Astrocyte (in vitro differentiated cells and primary cell): ENCODE results near the gene TOMM40L. TPM values are rescaled to one million over a fixed set of nuclear protein-coding genes. Genes with fewer than 3 reads are reported as not detected.

Experiments
- DNase-seq: peaks from one replicate; pipeline ENCODE4 v3.0.0-alpha.2; 2010; ENCODE audit warnings: low read depth
- FAIRE-seq: peaks from 2 replicates; lab custom pipeline; 2011; peaks lifted over from hg19 to GRCh38; lab: Jason Lieb, UNC
- H2AFZ ChIP-seq: 2 replicates; pipeline ENCODE4 v1.6.0; 2012; ENCODE audit warnings: low read depth, low read length, inconsistent platforms
- H3K27ac ChIP-seq: 2 replicates; pipeline ENCODE4 v1.5.1; 2011; ENCODE audit warnings: low read depth, low read length, inconsistent platforms
- H3K27me3 ChIP-seq: 2 replicates; pipeline ENCODE4 v1.6.0; 2011; ENCODE audit warnings: low read length, inconsistent platforms; ENCODE audit not compliant: insufficient read depth
- H3K36me3 ChIP-seq: 2 replicates; pipeline ENCODE4 v1.5.1; 2011; ENCODE audit warnings: low read length, inconsistent platforms; ENCODE audit not compliant: insufficient read depth
- H3K4me1 ChIP-seq: 2 replicates; pipeline ENCODE4 v1.5.1; 2011; ENCODE audit warnings: low read length, inconsistent platforms; ENCODE audit not compliant: insufficient read depth
- H3K4me2 ChIP-seq: 2 replicates; pipeline ENCODE4 v1.6.0; 2012; ENCODE audit warnings: low read length, inconsistent platforms
- H3K4me3 ChIP-seq: 2 replicates; pipeline ENCODE4 v1.5.1; 2011; ENCODE audit warnings: low read depth, mild to moderate bottlenecking, low read length, inconsistent platforms; ENCODE audit not compliant: insufficient read depth
- H3K79me2 ChIP-seq: 2 replicates; pipeline ENCODE4 v1.6.0; 2012; ENCODE audit warnings: mild to moderate bottlenecking, low read length, inconsistent platforms; ENCODE audit not compliant: insufficient read depth
- H3K9ac ChIP-seq: 2 replicates; pipeline ENCODE4 v1.6.0; 2012; ENCODE audit warnings: mild to moderate bottlenecking, low read length, inconsistent platforms
- H3K9me3 ChIP-seq: 2 replicates; pipeline ENCODE4 v1.5.1; 2012; ENCODE audit warnings: low read depth, mild to moderate bottlenecking, low read length, inconsistent platforms; ENCODE audit not compliant: insufficient read depth
- H4K20me1 ChIP-seq: 2 replicates; pipeline ENCODE4 v1.6.0; 2012; ENCODE audit warnings: low read length, inconsistent platforms; ENCODE audit not compliant: insufficient read depth
- H3K27ac Mint-ChIP-seq: one replicate; pipeline ENCODE4 v1.8.0; 2021; ENCODE audit warnings: mild to moderate bottlenecking, mixed read lengths; ENCODE audit not compliant: unreplicated experiment
- H3K27me3 Mint-ChIP-seq: one replicate; pipeline ENCODE4 v1.8.0; 2021; ENCODE audit warnings: low read depth, mixed read lengths; ENCODE audit not compliant: unreplicated experiment
- H3K36me3 Mint-ChIP-seq: one replicate; pipeline ENCODE4 v1.8.0; 2021; ENCODE audit warnings: low read depth, mixed read lengths; ENCODE audit not compliant: unreplicated experiment
- H3K4me1 Mint-ChIP-seq: one replicate; pipeline ENCODE4 v1.8.0; 2021; ENCODE audit warnings: low read depth, mixed read lengths; ENCODE audit not compliant: unreplicated experiment
- H3K4me3 Mint-ChIP-seq: one replicate; pipeline ENCODE4 v1.8.0; 2021; ENCODE audit warnings: mild to moderate bottlenecking, moderate library complexity, mixed read lengths; ENCODE audit not compliant: unreplicated experiment
- H3K9me3 Mint-ChIP-seq: one replicate; pipeline ENCODE4 v1.8.0; 2021; ENCODE audit warnings: mild to moderate bottlenecking, mixed read lengths; ENCODE audit not compliant: unreplicated experiment
- EZH2 ChIP-seq: IDR thresholded peaks from 2 replicates; pipeline ENCODE4 v1.6.1; 2012; ENCODE audit warnings: mild to moderate bottlenecking, low read length, inconsistent platforms; ENCODE audit not compliant: insufficient read depth
- total RNA-seq: library from RNA; stranded (reverse); gene quantifications from 2 replicates; pipeline ENCODE4 v1.2.1, GENCODE V29; 2021
- TF ChIP-seq, protein P1 (sequence below): IDR thresholded peaks from 2 replicates; pipeline ENCODE4 v1.5.1; 2011; ENCODE audit warnings: low read depth, mild to moderate bottlenecking, inconsistent platforms, low read length, moderate library complexity; ENCODE audit not compliant: insufficient read depth

TOMM40L gene
- total RNA-seq, 1 donor from 2014 or later: 12.0 TPM

DNA sequence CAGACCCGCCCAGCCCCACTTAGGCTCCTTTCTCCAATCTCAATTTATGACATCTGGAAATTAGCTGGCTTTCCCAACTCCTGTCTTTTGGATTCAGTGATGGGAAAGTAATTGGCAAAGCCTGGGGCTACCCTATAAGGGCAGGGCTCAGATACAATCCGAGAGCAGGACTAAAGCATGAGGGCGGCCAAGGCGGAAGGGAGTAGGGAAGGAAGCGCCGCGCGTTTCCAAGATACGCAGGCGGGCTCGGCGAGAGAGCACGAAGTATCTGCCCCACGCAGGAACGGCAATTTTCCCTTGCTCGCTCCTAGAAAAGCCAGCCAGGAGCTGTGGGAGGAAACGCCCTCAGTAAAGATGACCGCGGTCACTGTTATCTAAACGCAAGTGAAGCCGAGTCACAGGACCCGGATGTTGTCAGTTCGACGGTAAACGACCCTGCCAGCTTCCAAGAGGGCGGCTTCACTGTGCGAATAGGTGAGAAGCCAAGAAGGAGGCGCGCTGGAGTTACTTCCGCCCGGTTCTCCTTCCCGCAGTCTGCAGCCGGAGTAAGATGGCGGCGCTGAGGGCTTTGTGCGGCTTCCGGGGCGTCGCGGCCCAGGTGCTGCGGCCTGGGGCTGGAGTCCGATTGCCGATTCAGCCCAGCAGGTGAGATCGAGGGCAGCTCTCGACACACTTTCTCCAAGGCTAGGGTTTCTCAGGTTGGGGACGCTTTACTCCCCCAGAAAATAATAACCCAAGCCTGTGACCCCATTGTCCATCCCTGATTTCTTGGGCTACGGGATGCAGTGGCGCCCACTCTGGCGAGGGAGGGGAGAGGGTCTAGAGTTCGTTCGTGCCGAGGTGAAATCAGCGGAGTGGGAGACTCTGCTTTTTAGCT is 23.8 kb upstream of the TOMM40L start, which contains the start of gene NDUFS2:
TSS of gene NDUFS2 (plus strand) at position 532 of the 877 bp plus-strand sequence. CDS start at position 551, 19 bp downstream.
- peaks cover 27% of the 10 kb centered on the region for H3K4me1 Mint-ChIP-seq
- DNase-seq (peak; percentile 98), FAIRE-seq (peak; percentile 59)
- peak within 1 kb of the TSS; percentile 94 for H3K4me3 Mint-ChIP-seq
- no peaks in the 10 kb centered on the region for H3K9me3 ChIP-seq
- H3K27ac ChIP-seq: peak within 1 kb of the TSS; percentile 90
- H3K27me3 Mint-ChIP-seq: no peaks in the 10 kb centered on the region
- TF ChIP-seq, protein P1, sequence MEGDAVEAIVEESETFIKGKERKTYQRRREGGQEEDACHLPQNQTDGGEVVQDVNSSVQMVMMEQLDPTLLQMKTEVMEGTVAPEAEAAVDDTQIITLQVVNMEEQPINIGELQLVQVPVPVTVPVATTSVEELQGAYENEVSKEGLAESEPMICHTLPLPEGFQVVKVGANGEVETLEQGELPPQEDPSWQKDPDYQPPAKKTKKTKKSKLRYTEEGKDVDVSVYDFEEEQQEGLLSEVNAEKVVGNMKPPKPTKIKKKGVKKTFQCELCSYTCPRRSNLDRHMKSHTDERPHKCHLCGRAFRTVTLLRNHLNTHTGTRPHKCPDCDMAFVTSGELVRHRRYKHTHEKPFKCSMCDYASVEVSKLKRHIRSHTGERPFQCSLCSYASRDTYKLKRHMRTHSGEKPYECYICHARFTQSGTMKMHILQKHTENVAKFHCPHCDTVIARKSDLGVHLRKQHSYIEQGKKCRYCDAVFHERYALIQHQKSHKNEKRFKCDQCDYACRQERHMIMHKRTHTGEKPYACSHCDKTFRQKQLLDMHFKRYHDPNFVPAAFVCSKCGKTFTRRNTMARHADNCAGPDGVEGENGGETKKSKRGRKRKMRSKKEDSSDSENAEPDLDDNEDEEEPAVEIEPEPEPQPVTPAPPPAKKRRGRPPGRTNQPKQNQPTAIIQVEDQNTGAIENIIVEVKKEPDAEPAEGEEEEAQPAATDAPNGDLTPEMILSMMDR: peak; percentile 30
- TF ChIP-seq EZH2: no peak
- H3K27me3 ChIP-seq: no peaks in the 10 kb centered on the region
- H3K9me3 Mint-ChIP-seq: no peaks in the 10 kb centered on the region
- peaks cover 36% of the 10 kb centered on the region for H3K4me1 ChIP-seq
- H4K20me1 ChIP-seq: peaks cover 5% of the 10 kb centered on the region
- H3K4me3 ChIP-seq: peak within 1 kb of the TSS; percentile 94
- peak within 1 kb of the TSS; percentile 87 for H3K4me2 ChIP-seq
- peaks cover 2% of the 10 kb centered on the region for H3K36me3 Mint-ChIP-seq
- H3K9ac ChIP-seq: peak within 1 kb of the TSS; percentile 92
- H3K27ac Mint-ChIP-seq: peak within 1 kb of the TSS; percentile 95
- peak within 1 kb of the TSS; percentile 83 for H2AFZ ChIP-seq
- peaks cover 18% of the 10 kb centered on the region for H3K36me3 ChIP-seq
- H3K79me2 ChIP-seq: peaks cover 31% of the 10 kb centered on the region

DNA sequence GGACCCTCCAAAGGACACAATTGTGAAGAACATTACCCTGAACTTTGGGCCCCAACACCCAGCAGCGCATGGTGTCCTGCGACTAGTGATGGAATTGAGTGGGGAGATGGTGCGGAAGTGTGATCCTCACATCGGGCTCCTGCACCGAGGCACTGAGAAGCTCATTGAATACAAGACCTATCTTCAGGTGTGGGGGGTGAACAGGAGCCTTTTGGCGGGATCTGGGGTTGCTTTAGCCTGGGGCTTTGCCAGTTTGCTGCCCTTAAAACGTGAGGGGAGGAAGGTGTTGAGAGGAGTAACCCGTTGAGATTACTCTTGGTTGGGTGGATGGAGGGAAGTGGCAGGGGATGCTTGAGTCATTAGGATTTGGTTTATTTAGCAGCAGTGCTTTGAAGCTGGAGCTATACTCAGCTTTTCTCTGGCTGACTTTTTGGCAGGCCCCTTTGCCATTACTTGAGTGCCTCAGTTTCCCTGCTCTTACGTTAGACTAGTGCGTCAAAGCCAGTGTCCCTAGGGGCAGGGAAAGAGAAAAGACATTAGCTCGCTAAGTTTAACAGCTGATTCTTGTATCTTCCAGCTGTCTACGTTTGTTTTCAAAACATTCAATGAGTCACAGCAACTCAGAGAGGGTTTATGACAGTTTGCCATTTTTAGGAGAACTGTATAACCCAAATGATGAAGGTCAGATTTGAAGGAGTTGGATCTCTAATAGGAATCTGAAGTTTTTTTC is 19.3 kb upstream of the TOMM40L start:
- H3K9ac ChIP-seq: no peak overlapping the region
- peaks cover 21% of the 10 kb centered on the region for H4K20me1 ChIP-seq
- no peaks in the 10 kb centered on the region for H3K9me3 Mint-ChIP-seq
- H3K4me1 ChIP-seq: peaks cover 17% of the 10 kb centered on the region
- H3K79me2 ChIP-seq: peaks cover 36% of the 10 kb centered on the region
- H3K36me3 Mint-ChIP-seq: peaks cover 10% of the 10 kb centered on the region
- DNase-seq: no peak
- H3K9me3 ChIP-seq: no peaks in the 10 kb centered on the region
- H3K4me3 Mint-ChIP-seq: no peak overlapping the region
- H3K4me1 Mint-ChIP-seq: peaks cover 9% of the 10 kb centered on the region
- no peak overlapping the region for H3K4me3 ChIP-seq
- H3K36me3 ChIP-seq: peaks cover 41% of the 10 kb centered on the region
- no peak overlapping the region for H3K27ac Mint-ChIP-seq
- H3K4me2 ChIP-seq: no peak overlapping the region
- no peak overlapping the region for H3K27ac ChIP-seq
- no peaks in the 10 kb centered on the region for H3K27me3 ChIP-seq
- TF ChIP-seq, protein P1: no peak
- TF ChIP-seq EZH2: no peak
- no peaks in the 10 kb centered on the region for H3K27me3 Mint-ChIP-seq
- FAIRE-seq: no peak
- no peak overlapping the region for H2AFZ ChIP-seq
